ENCODE results near the gene HSPA9.
"Not testable (repeated sequence)": the region's sequence is repeated elsewhere in the genome, so short reads cannot be mapped to it uniquely, and the experiment has no call there.

The HSPA9 gene

GRCh38 chr5:138528744-138529469, 46.3 kb downstream of the HSPA9 start:
- DNase-seq, result no peak

- no peak for DNase-seq
Observed at GRCh38 chr5:138528208-138528607, 47.0 kb downstream of the HSPA9 start.

GRCh38 chr5:138527170-138527569, 48.0 kb downstream of the HSPA9 start:
- no peak for DNase-seq

- no peak for DNase-seq
Observed at GRCh38 chr5:138523406-138523805, 51.8 kb downstream of the HSPA9 start.

- no peak for DNase-seq
Observed at GRCh38 chr5:138520971-138521370, 54.2 kb downstream of the HSPA9 start.

- no peak for DNase-seq
Observed at GRCh38 chr5:138517437-138517836, 57.8 kb downstream of the HSPA9 start.

- DNase-seq, result no peak
Observed at GRCh38 chr5:138515556-138516245, 59.5 kb downstream of the HSPA9 start.

- no peak for DNase-seq
Observed at GRCh38 chr5:138514021-138514420, 61.2 kb downstream of the HSPA9 start.

- DNase-seq, result no peak
Observed at GRCh38 chr5:138508958-138509357, 66.2 kb downstream of the HSPA9 start.

GRCh38 chr5:138507485-138507884, 67.7 kb downstream of the HSPA9 start:
- DNase-seq, result not testable (repeated sequence)

GRCh38 chr5:138506370-138507306, 68.6 kb downstream of the HSPA9 start:
- DNase-seq, result no peak

GRCh38 chr5:138504799-138505198, 70.4 kb downstream of the HSPA9 start:
- no peak for DNase-seq
